Neural cell (in vitro differentiated cells): ENCODE data around the gene IGF1. TPM values are rescaled to one million over a fixed set of nuclear protein-coding genes. Genes with fewer than 3 reads are reported as not detected.

Source experiments
- H2AFZ ChIP-seq: fragments of 200-600, 300-800 bp; sonication (generic), shearing (Covaris generic); 2 replicates; pipeline ENCODE4 v1.6.0; 2014; ENCODE audit warnings: low read depth, mild to moderate bottlenecking, antibody characterized with exemption, low read length, moderate library complexity
- H3F3A ChIP-seq: fragments of 200-600 bp; shearing (Covaris generic); 2 replicates; pipeline ENCODE4 v1.6.1; 2016; ENCODE audit warnings: mild to moderate bottlenecking, moderate library complexity, mixed read lengths, antibody characterized with exemption, low read length; ENCODE audit not compliant: insufficient read depth, poor library complexity, severe bottlenecking
- H3K27ac ChIP-seq: fragments of 200-600, 300-800 bp; sonication (generic), shearing (Covaris generic); 2 replicates; pipeline ENCODE4 v1.5.1; 2014; ENCODE audit warnings: mild to moderate bottlenecking, low read length, moderate library complexity
- H3K27me3 ChIP-seq: fragments of 300-800, 200-600 bp; sonication (generic), shearing (Covaris generic); 2 replicates; pipeline ENCODE4 v1.6.0; 2014; ENCODE audit warnings: mild to moderate bottlenecking, low read depth, low read length, moderate library complexity; ENCODE audit not compliant: insufficient read depth
- H3K36me3 ChIP-seq: fragments of 300-800, 200-600 bp; sonication (generic), shearing (Covaris generic); 2 replicates; pipeline ENCODE4 v1.5.1; 2014; ENCODE audit warnings: mild to moderate bottlenecking, antibody characterized with exemption, low read length, moderate library complexity; ENCODE audit not compliant: insufficient read depth
- H3K4me2 ChIP-seq: fragments of 300-800, 200-600 bp; sonication (generic), shearing (Covaris generic); 2 replicates; pipeline ENCODE4 v1.6.0; 2014; ENCODE audit warnings: mild to moderate bottlenecking, low read length
- H3K4me3 ChIP-seq: fragments of 300-800, 200-600 bp; sonication (generic), shearing (Covaris generic); 2 replicates; pipeline ENCODE4 v1.5.1; 2014; ENCODE audit warnings: mild to moderate bottlenecking, low read length, moderate library complexity
- H3K79me2 ChIP-seq: fragments of 200-600 bp; shearing (Covaris generic); replicated peaks from 2 replicates; pipeline ENCODE4 v1.6.0; 2014; ENCODE audit warnings: mild to moderate bottlenecking, low read length, moderate library complexity; ENCODE audit not compliant: insufficient read depth
- H3K9ac ChIP-seq: fragments of 300-800, 200-600 bp; sonication (generic), shearing (Covaris generic); 2 replicates; pipeline ENCODE4 v1.6.1; 2016; ENCODE audit warnings: mild to moderate bottlenecking, low read length, mixed read lengths
- H3K9me2 ChIP-seq: fragments of 200-600 bp; shearing (Covaris generic); 2 replicates; pipeline ENCODE4 v1.6.1; 2016; ENCODE audit warnings: mild to moderate bottlenecking, low read length, mixed read lengths; ENCODE audit not compliant: insufficient read depth
- H3K9me3 ChIP-seq: fragments of 200-600, 300-800 bp; sonication (generic), shearing (Covaris generic); 2 replicates; pipeline ENCODE4 v1.6.1; 2016; ENCODE audit warnings: mild to moderate bottlenecking, mixed run types, low read length, moderate library complexity, mixed read lengths
- H4K20me1 ChIP-seq: fragments of 200-600 bp; shearing (Covaris generic); 2 replicates; pipeline ENCODE4 v1.6.1; 2016; ENCODE audit warnings: mild to moderate bottlenecking, mixed run types; ENCODE audit not compliant: insufficient read depth
- CTCF ChIP-seq: fragments of 450-650 bp; IDR thresholded peaks from 2 replicates; pipeline ENCODE4 v1.5.1; 2014; ENCODE audit warnings: antibody characterized with exemption, mild to moderate bottlenecking, moderate library complexity; ENCODE audit not compliant: poor library complexity, severe bottlenecking
- EP300 ChIP-seq: fragments of 450-650 bp; conservative IDR thresholded peaks from 2 replicates; pipeline ENCODE4 v1.6.1; 2014; ENCODE audit warnings: antibody characterized with exemption, mild to moderate bottlenecking, moderate library complexity; ENCODE audit not compliant: poor library complexity, severe bottlenecking
- EZH2 ChIP-seq: fragments of 200-600, 300-800 bp; shearing (Covaris generic), sonication (generic); IDR thresholded peaks from 2 replicates; pipeline ENCODE4 v1.6.1; 2014; ENCODE audit warnings: antibody characterized with exemption, low read length, borderline replicate concordance, mild to moderate bottlenecking; ENCODE audit not compliant: insufficient read depth, poor library complexity, severe bottlenecking
- MXI1 ChIP-seq: fragments of 450-650 bp; conservative IDR thresholded peaks from 2 replicates; pipeline ENCODE4 v1.6.1; 2014; ENCODE audit warnings: antibody characterized with exemption, mild to moderate bottlenecking; ENCODE audit not compliant: poor library complexity, severe bottlenecking
- POLR2AphosphoS5 ChIP-seq: IDR thresholded peaks from 2 replicates; pipeline ENCODE4 v1.6.1; 2012
- RAD21 ChIP-seq: fragments of 450-650 bp; conservative IDR thresholded peaks from 2 replicates; pipeline ENCODE4 v1.6.1; 2014; ENCODE audit warnings: antibody characterized with exemption, mild to moderate bottlenecking, moderate library complexity
- REST ChIP-seq: IDR thresholded peaks from 2 replicates; pipeline ENCODE4 v1.6.1; 2012; ENCODE audit warnings: borderline replicate concordance
- SMC3 ChIP-seq: fragments of 450-650 bp; conservative IDR thresholded peaks from 2 replicates; pipeline ENCODE4 v1.6.1; 2014; ENCODE audit warnings: antibody characterized with exemption, mild to moderate bottlenecking, moderate library complexity; ENCODE audit not compliant: poor library complexity
- TAF1 ChIP-seq: IDR thresholded peaks from 2 replicates; pipeline ENCODE4 v1.6.1; 2012; ENCODE audit warnings: low read depth
- polyA plus RNA-seq: library from polyadenylated mRNA; depleted of rRNA; stranded (reverse); fragments of >200 nt; gene quantifications from 2 replicates; pipeline ENCODE4 v1.2.3, GENCODE V29; 2014

Gene IGF1
- polyA plus RNA-seq, 1 donor from 2014 or later: not detected

GRCh38 chr12:102394200-102394599, 86.2 kb downstream of the IGF1 start:
- TF ChIP-seq SMC3: no peak
- Histone ChIP-seq H3K9me2 (no peaks in the 10 kb centered on the region), H3K4me2 (no peak overlapping the region), H2AFZ (no peak overlapping the region), H3K79me2 (no peaks in the 10 kb centered on the region), H3F3A (no peaks in the 10 kb centered on the region), H3K27me3 (no peaks in the 10 kb centered on the region), H3K27ac (no peak overlapping the region), H3K4me3 (no peak overlapping the region), H3K9me3 (no peaks in the 10 kb centered on the region), H4K20me1 (no peaks in the 10 kb centered on the region), H3K36me3 (no peaks in the 10 kb centered on the region), H3K9ac (no peak overlapping the region)

GRCh38 chr12:102390068-102390467, 90.3 kb downstream of the IGF1 start:
- H3F3A ChIP-seq: no peaks in the 10 kb centered on the region
- H3K9me3 ChIP-seq: no peaks in the 10 kb centered on the region
- no peak overlapping the region for H3K9ac ChIP-seq
- no peak overlapping the region for H2AFZ ChIP-seq
- no peaks in the 10 kb centered on the region for H3K27me3 ChIP-seq
- H3K79me2 ChIP-seq: no peaks in the 10 kb centered on the region
- H3K4me2 ChIP-seq: no peak overlapping the region
- H3K4me3 ChIP-seq: no peak overlapping the region
- no peaks in the 10 kb centered on the region for H4K20me1 ChIP-seq
- H3K9me2 ChIP-seq: no peaks in the 10 kb centered on the region
- no peak overlapping the region for H3K27ac ChIP-seq
- TF ChIP-seq CTCF: no peak
- no peak for TF ChIP-seq EZH2
- no peak for TF ChIP-seq RAD21
- TF ChIP-seq MXI1: no peak
- no peak for TF ChIP-seq POLR2AphosphoS5
- no peak for TF ChIP-seq TAF1
- TF ChIP-seq SMC3: no peak
- no peak for TF ChIP-seq EP300
- no peak for TF ChIP-seq REST
- H3K36me3 ChIP-seq: no peaks in the 10 kb centered on the region

GRCh38 chr12:102388469-102388868, 91.9 kb downstream of the IGF1 start:
- Histone ChIP-seq H3F3A (no peaks in the 10 kb centered on the region), H3K9ac (no peak overlapping the region), H3K4me3 (no peak overlapping the region), H3K4me2 (no peak overlapping the region), H4K20me1 (no peaks in the 10 kb centered on the region), H3K9me2 (no peaks in the 10 kb centered on the region), H2AFZ (no peak overlapping the region), H3K27ac (no peak overlapping the region), H3K27me3 (no peaks in the 10 kb centered on the region), H3K9me3 (no peaks in the 10 kb centered on the region), H3K79me2 (no peaks in the 10 kb centered on the region), H3K36me3 (no peaks in the 10 kb centered on the region)
- TF ChIP-seq MXI1 (no peak), RAD21 (no peak), SMC3 (no peak), EP300 (no peak), EZH2 (no peak), CTCF (no peak), TAF1 (no peak), POLR2AphosphoS5 (no peak), REST (no peak)
